Erythroblast (primary cell): ENCODE data around the gene S100A2.
"Not testable (repeated sequence)": the region's sequence is repeated elsewhere in the genome, so short reads cannot be mapped to it uniquely, and the experiment has no call there.

ENCODE experiments used
- GATA1 ChIP-seq: IDR thresholded peaks from 2 replicates; pipeline ENCODE4 v1.6.1; 2011; ENCODE audit warnings: low read depth, mild to moderate bottlenecking, control low read depth, low read length, moderate library complexity
- POLR2A ChIP-seq: IDR thresholded peaks from 2 replicates; pipeline ENCODE4 v1.6.1; 2011; ENCODE audit warnings: mild to moderate bottlenecking, low read length

- not testable (repeated sequence) for TF ChIP-seq POLR2A, GATA1
These were observed 9.4 kb upstream of the S100A2 start for GRCh38 chr1:153575081-153575491.
